K562 (cell line): Measurements from ENCODE around the gene POMC. TPM values are rescaled to one million over a fixed set of nuclear protein-coding genes. Genes with fewer than 3 reads are reported as not detected.

ENCODE experiments used
- ATAC-seq: fragments of 200-7000 bp; cut with Tn5 transposase; 3 replicates; pipeline ENCODE4 v1.9.1; 2020; ENCODE audit warnings: moderate library complexity
- BruUV-seq: library from RNA; stranded (reverse); fragments of 400-500 nt; replicated peaks from 2 replicates; lab custom pipeline; 2021; lab: Mats Ljungman, UMichigan
- CTCF ChIA-PET: fragments of 300-600 bp; formaldehyde crosslinking; extraction: SDS; loops from one replicate; lab custom pipeline; 2021; ENCODE audit warnings: low intra/inter-chr PET ratio; lab: Yijun Ruan, JAX
- POLR2A ChIA-PET: fragments of 300-600, 350-650 bp; sonication (Branson Sonifier 250); formaldehyde crosslinking; extraction: SDS; loops from one replicate; lab custom pipeline; 2021; ENCODE audit warnings: antibody characterized with exemption, inconsistent platforms; lab: Yijun Ruan, JAX
- DNase-seq, 4 experiments: peaks; one replicate each; pipeline versions ENCODE4 v3.0.0 to v3.0.0-alpha.2; 2011 to 2018; ENCODE audit warnings: low spot score in 3 of 4, mixed read lengths in 3 of 4; ENCODE audit errors: extremely low read depth in 1 of 4
- FAIRE-seq: peaks from 2 replicates; lab custom pipeline; 2011; peaks lifted over from hg19 to GRCh38; lab: Jason Lieb, UNC
- H2AFZ ChIP-seq: 2 replicates; pipeline ENCODE4 v1.6.0; 2011; ENCODE audit warnings: low read depth, low read length, control low read depth, inconsistent platforms
- H3K27ac ChIP-seq: fragments of 200-600 bp; 3 replicates; pipeline ENCODE4 v1.8.0; 2011; ENCODE audit warnings: low read depth, mild to moderate bottlenecking, control low read depth, inconsistent platforms, low read length, moderate library complexity, mixed read lengths; ENCODE audit errors: extremely low read depth
- H3K27me3 ChIP-seq, 2 experiments: fragments of 300-600 bp in 1 of 2; 2 replicates in 1 of 2; 3 replicates in 1 of 2; pipeline versions ENCODE4 v1.6.0 to v1.8.0; 2011; ENCODE audit warnings: inconsistent platforms in 2 of 2, low read length in 2 of 2, mild to moderate bottlenecking in 1 of 2, mixed read lengths in 1 of 2, moderate library complexity in 1 of 2; ENCODE audit not compliant: control insufficient read depth in 2 of 2, insufficient read depth in 2 of 2
- H3K36me3 ChIP-seq: fragments of 300-600 bp; 3 replicates; pipeline ENCODE4 v1.8.0; 2011; ENCODE audit warnings: mild to moderate bottlenecking, low read length, inconsistent platforms; ENCODE audit not compliant: control insufficient read depth, insufficient read depth
- H3K4me1 ChIP-seq, 2 experiments: fragments of 200-600 bp in 1 of 2; replicated peaks in 1 of 2; 2 replicates in 1 of 2; 3 replicates in 1 of 2; pipeline versions ENCODE4 v1.5.1 to v1.8.0; 2011; ENCODE audit warnings: inconsistent platforms in 2 of 2, low read length in 2 of 2, mild to moderate bottlenecking in 1 of 2, mixed read lengths in 1 of 2, moderate library complexity in 1 of 2; ENCODE audit not compliant: control insufficient read depth in 2 of 2, insufficient read depth in 2 of 2
- H3K4me2 ChIP-seq: 2 replicates; pipeline ENCODE4 v1.6.1; 2011; ENCODE audit warnings: low read length, control low read depth, inconsistent platforms, mixed read lengths; ENCODE audit not compliant: insufficient read depth
- H3K4me3 ChIP-seq: fragments of 200-600 bp; sonication (generic), shearing (Covaris generic); 2 replicates; pipeline ENCODE4 v1.5.1; 2016; ENCODE audit warnings: control low read depth, inconsistent platforms
- H3K79me2 ChIP-seq: fragments of 200-600 bp; 3 replicates; pipeline ENCODE4 v1.8.0; 2011; ENCODE audit warnings: low read length, inconsistent platforms; ENCODE audit not compliant: control insufficient read depth, insufficient read depth
- H3K9ac ChIP-seq, 2 experiments: 2 replicates each; pipeline versions ENCODE4 v1.6.0 to v1.6.1; 2011; ENCODE audit warnings: low read depth in 2 of 2, low read length in 2 of 2, control low read depth in 1 of 2, inconsistent platforms in 1 of 2, mild to moderate bottlenecking in 1 of 2, mixed read lengths in 1 of 2; ENCODE audit not compliant: insufficient read depth in 1 of 2
- H3K9me1 ChIP-seq: one replicate; pipeline ENCODE4 v1.6.0; 2011; ENCODE audit warnings: inconsistent platforms, mild to moderate bottlenecking, low read length, moderate library complexity; ENCODE audit not compliant: control insufficient read depth, insufficient read depth
- H3K9me3 ChIP-seq: replicated peaks from 2 replicates; pipeline ENCODE4 v1.5.1; 2011; ENCODE audit warnings: low read depth, low read length, inconsistent platforms; ENCODE audit not compliant: control insufficient read depth, insufficient read depth
- H4K20me1 ChIP-seq: replicated peaks from 2 replicates; pipeline ENCODE4 v1.6.1; 2011; ENCODE audit warnings: low read length, inconsistent platforms, mixed read lengths; ENCODE audit not compliant: control insufficient read depth, insufficient read depth
- RERE ChIP-seq: sonication (generic); formaldehyde crosslinking; IDR thresholded peaks from 2 replicates; pipeline ENCODE4 v1.8.0; 2023; ENCODE audit warnings: missing genetic modification reagents, mild to moderate bottlenecking, borderline replicate concordance
- WGBS: fragments of 100-300 bp; shearing (Covaris generic); methylation state at CpG from one replicate; pipeline ENCODE4 v1.1.6; 2016; ENCODE audit warnings: low coverage, mixed read lengths; ENCODE audit not compliant: insufficient coverage; ENCODE audit errors: missing lambda C conversion rate; 5-methylcytosine and 5-hydroxymethylcytosine counted together
- in situ Hi-C: fragments of 300-500 bp; cut with MboI; formaldehyde crosslinking; loops from 4 replicates; pipeline ENCODE4 v1.15.0; 2018; ENCODE audit warnings: inconsistent platforms, mixed read lengths
- intact Hi-C: fragments of 100-400 bp; cut with micrococcal nuclease; formaldehyde crosslinking; loops from 2 replicates; pipeline ENCODE4 v1.14.2; 2022
- polyA plus RNA-seq, 8 experiments: library from polyadenylated mRNA; depleted of rRNA in 4 of 8; stranded (reverse) in 5 of 8; unstranded in 3 of 8; fragments of >200 nt; fragmentation: Nextera tagmentation in 2 of 8; fragmentation: Illumina TruSeq in 1 of 8; extraction: Ambion mirVana in 2 of 8; extraction: Trizol in 1 of 8; gene quantifications; 2 replicates each; pipeline versions ENCODE4 v1.2.1 to v1.2.3, GENCODE V29; 2011 to 2014; ENCODE audit warnings: inconsistent platforms in 1 of 8, missing spikeins in 1 of 8
- total RNA-seq, 7 experiments: library from RNA; depleted of rRNA in 6 of 7; stranded (reverse); fragments of >200 nt in 6 of 7; fragmentation: Illumina TruSeq in 2 of 7; extraction: Trizol in 2 of 7; gene quantifications; 2 replicates each; pipeline versions ENCODE4 v1.2.1 to v1.2.3, GENCODE V29; 2011 to 2021; ENCODE audit warnings: low replicate concordance in 1 of 7
- TF ChIP-seq, protein P1 (sequence below): IDR thresholded peaks from 2 replicates; pipeline ENCODE4 v1.6.1; 2016; ENCODE audit warnings: missing genetic modification characterization, missing compliant biosample characterization

POMC gene
- total and polyA plus RNA-seq, 9 of the 15 experiments (the other 6 are each of a cell fraction or from before 2014, with no cell fraction given), result not detected

GRCh38 chr2:25188405-25188804 is 20.0 kb upstream of the POMC start:
- 2% methylated on average over 4 of the region's 4 CpGs for WGBS
- H3K4me3 ChIP-seq, result no peak overlapping the region
- H3K4me1 ChIP-seq, result no peaks in the 10 kb centered on the region; a peak in 1 of 5 replicates
- no peak overlapping the region for H2AFZ ChIP-seq
- no TSS peak for BruUV-seq
- TF ChIP-seq, protein P1, sequence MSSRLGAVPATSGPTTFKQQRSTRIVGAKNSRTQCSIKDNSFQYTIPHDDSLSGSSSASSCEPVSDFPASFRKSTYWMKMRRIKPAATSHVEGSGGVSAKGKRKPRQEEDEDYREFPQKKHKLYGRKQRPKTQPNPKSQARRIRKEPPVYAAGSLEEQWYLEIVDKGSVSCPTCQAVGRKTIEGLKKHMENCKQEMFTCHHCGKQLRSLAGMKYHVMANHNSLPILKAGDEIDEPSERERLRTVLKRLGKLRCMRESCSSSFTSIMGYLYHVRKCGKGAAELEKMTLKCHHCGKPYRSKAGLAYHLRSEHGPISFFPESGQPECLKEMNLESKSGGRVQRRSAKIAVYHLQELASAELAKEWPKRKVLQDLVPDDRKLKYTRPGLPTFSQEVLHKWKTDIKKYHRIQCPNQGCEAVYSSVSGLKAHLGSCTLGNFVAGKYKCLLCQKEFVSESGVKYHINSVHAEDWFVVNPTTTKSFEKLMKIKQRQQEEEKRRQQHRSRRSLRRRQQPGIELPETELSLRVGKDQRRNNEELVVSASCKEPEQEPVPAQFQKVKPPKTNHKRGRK, result peak; percentile 81
- TF ChIP-seq RERE (CRISPR knock-in tag), result no peak
- ChIA-PET POLR2A (no interaction called here), CTCF (no interaction called here)
- no peaks in the 10 kb centered on the region for H3K9me3 ChIP-seq
- ATAC-seq (no peak), FAIRE-seq (no peak), DNase-seq (no peak)
- peaks cover 14 to 34% of the 10 kb centered on the region in 2 experiments for H3K27me3 ChIP-seq
- H3K36me3 ChIP-seq, result no peaks in the 10 kb centered on the region
- no peaks in the 10 kb centered on the region for H3K79me2 ChIP-seq
- no peaks in the 10 kb centered on the region for H4K20me1 ChIP-seq
- no peak overlapping the region for H3K4me2 ChIP-seq
- no peak overlapping the region for H3K9ac ChIP-seq
- intact Hi-C loops, result no loop called here
- no peak overlapping the region for H3K27ac ChIP-seq
- in situ Hi-C loops, result no loop called here
- no peaks in the 10 kb centered on the region for H3K9me1 ChIP-seq
